ENCODE results near the gene UBE3C. TPM values are rescaled to one million over a fixed set of nuclear protein-coding genes. Genes with fewer than 3 reads are reported as not detected.

Gene UBE3C
- polyA plus RNA-seq, 1 donor (not counting 4 experiments of a cell fraction or from before 2014, with no cell fraction given): 89.3 TPM

- H3K27me3 ChIP-seq (ENCODE audit: control insufficient read depth, extremely low read depth, insufficient read depth, low read length): no peaks in the 10 kb centered on the region
- H3K27ac ChIP-seq (ENCODE audit: control insufficient read depth, insufficient read depth, low read length): no peak overlapping the region
- no peak overlapping the region for H3K9ac ChIP-seq (ENCODE audit: control insufficient read depth, extremely low read depth, insufficient read depth, low read length)
- H2AFZ ChIP-seq (ENCODE audit: control insufficient read depth, low read length): no peak overlapping the region
- no peak for FAIRE-seq
- H3K4me3 ChIP-seq (ENCODE audit: control insufficient read depth in 2 of 3, extremely low read depth in 1 of 3, insufficient read depth in 2 of 3, low read depth in 1 of 3, low read length in 3 of 3): no peak overlapping the region
- peaks cover 36% of the 10 kb centered on the region for H3K4me1 ChIP-seq (ENCODE audit: control insufficient read depth, extremely low read depth, insufficient read depth, low read length)
- no peak overlapping the region for H3K4me2 ChIP-seq (ENCODE audit: control insufficient read depth, extremely low read depth, insufficient read depth, low read depth, low read length)
- H3K9me3 ChIP-seq (ENCODE audit: control insufficient read depth, low read depth, low read length): no peaks in the 10 kb centered on the region
- TF ChIP-seq EZH2 (IDR thresholded peaks at IDR 0.05; ENCODE audit: low read length) (no peak), CTCF (optimal IDR thresholded peaks at IDR 0.05 in 1 of 3, IDR thresholded peaks at IDR 0.05 in 1 of 3, conservative IDR thresholded peaks at IDR 0.05 in 1 of 3; ENCODE audit: extremely low read depth in 1 of 3, insufficient read depth in 2 of 3, low read length in 3 of 3) (no peak)
- dilution Hi-C loops (cut with MboI; ENCODE audit: extremely low pct_ligation_motif_present, low sequenced_read_pairs): no loop called here
- no peak for DNase-seq (ENCODE audit: low read depth, low spot score)
- no peaks in the 10 kb centered on the region for H4K20me1 ChIP-seq (ENCODE audit: control insufficient read depth, extremely low read depth, insufficient read depth, low read length)
- no peaks in the 10 kb centered on the region for H3K9me1 ChIP-seq (ENCODE audit: control insufficient read depth, extremely low read depth, insufficient read depth, low read length)
- no peaks in the 10 kb centered on the region for H3K79me2 ChIP-seq (ENCODE audit: control insufficient read depth, insufficient read depth, low read length)
- no peaks in the 10 kb centered on the region for H3K36me3 ChIP-seq (ENCODE audit: control insufficient read depth in 2 of 2, extremely low read depth in 1 of 2, insufficient read depth in 2 of 2, low read length in 2 of 2)
These were observed 156.6 kb downstream of the UBE3C start for GRCh38 chr7:157295338-157295737.

- TF ChIP-seq EZH2 (IDR thresholded peaks at IDR 0.05; ENCODE audit: low read length) (no peak), CTCF (optimal IDR thresholded peaks at IDR 0.05 in 1 of 3, IDR thresholded peaks at IDR 0.05 in 1 of 3, conservative IDR thresholded peaks at IDR 0.05 in 1 of 3; ENCODE audit: extremely low read depth in 1 of 3, insufficient read depth in 2 of 3, low read length in 3 of 3) (no peak)
- H3K4me3 ChIP-seq (ENCODE audit: control insufficient read depth in 2 of 3, extremely low read depth in 1 of 3, insufficient read depth in 2 of 3, low read depth in 1 of 3, low read length in 3 of 3): no peak overlapping the region
- H3K27ac ChIP-seq (ENCODE audit: control insufficient read depth, insufficient read depth, low read length): no peak overlapping the region
- H3K4me1 ChIP-seq (ENCODE audit: control insufficient read depth, extremely low read depth, insufficient read depth, low read length): peaks cover 33% of the 10 kb centered on the region
- no peaks in the 10 kb centered on the region for H3K36me3 ChIP-seq (ENCODE audit: control insufficient read depth in 2 of 2, extremely low read depth in 1 of 2, insufficient read depth in 2 of 2, low read length in 2 of 2)
- no peak for FAIRE-seq
- DNase-seq (ENCODE audit: low read depth, low spot score): no peak
- H3K79me2 ChIP-seq (ENCODE audit: control insufficient read depth, insufficient read depth, low read length): no peaks in the 10 kb centered on the region
- H3K27me3 ChIP-seq (ENCODE audit: control insufficient read depth, extremely low read depth, insufficient read depth, low read length): no peaks in the 10 kb centered on the region
- H3K9me1 ChIP-seq (ENCODE audit: control insufficient read depth, extremely low read depth, insufficient read depth, low read length): no peaks in the 10 kb centered on the region
- dilution Hi-C loops (cut with MboI; ENCODE audit: extremely low pct_ligation_motif_present, low sequenced_read_pairs): no loop called here
- no peaks in the 10 kb centered on the region for H4K20me1 ChIP-seq (ENCODE audit: control insufficient read depth, extremely low read depth, insufficient read depth, low read length)
- no peak overlapping the region for H2AFZ ChIP-seq (ENCODE audit: control insufficient read depth, low read length)
- no peaks in the 10 kb centered on the region for H3K9me3 ChIP-seq (ENCODE audit: control insufficient read depth, low read depth, low read length)
- no peak overlapping the region for H3K4me2 ChIP-seq (ENCODE audit: control insufficient read depth, extremely low read depth, insufficient read depth, low read depth, low read length)
- no peak overlapping the region for H3K9ac ChIP-seq (ENCODE audit: control insufficient read depth, extremely low read depth, insufficient read depth, low read length)
These were observed 158.5 kb downstream of the UBE3C start for GRCh38 chr7:157297185-157297584.
